ENCODE results near the gene KIF2B.
"Not testable (repeated sequence)": the region's sequence is repeated elsewhere in the genome, so short reads cannot be mapped to it uniquely, and the experiment has no call there.

GRCh38 chr17:53871128-53871527 is 48.4 kb downstream of the KIF2B start:
- not testable (repeated sequence) for TF ChIP-seq CTCF (IDR thresholded peaks at IDR 0.05; ENCODE audit: insufficient read depth, low read length, poor library complexity, severe bottlenecking); EZH2phosphoT487 (conservative IDR thresholded peaks at IDR 0.05; ENCODE audit: low read length)

All from SU-DHL-6 (cell line).